ENCODE measurements around the gene HVCN1. TPM values are rescaled to one million over a fixed set of nuclear protein-coding genes. Genes with fewer than 3 reads are reported as not detected.

HVCN1 gene
- polyA plus RNA-seq, 1 experiment, result 3.9 TPM

- TF ChIP-seq, protein P1, sequence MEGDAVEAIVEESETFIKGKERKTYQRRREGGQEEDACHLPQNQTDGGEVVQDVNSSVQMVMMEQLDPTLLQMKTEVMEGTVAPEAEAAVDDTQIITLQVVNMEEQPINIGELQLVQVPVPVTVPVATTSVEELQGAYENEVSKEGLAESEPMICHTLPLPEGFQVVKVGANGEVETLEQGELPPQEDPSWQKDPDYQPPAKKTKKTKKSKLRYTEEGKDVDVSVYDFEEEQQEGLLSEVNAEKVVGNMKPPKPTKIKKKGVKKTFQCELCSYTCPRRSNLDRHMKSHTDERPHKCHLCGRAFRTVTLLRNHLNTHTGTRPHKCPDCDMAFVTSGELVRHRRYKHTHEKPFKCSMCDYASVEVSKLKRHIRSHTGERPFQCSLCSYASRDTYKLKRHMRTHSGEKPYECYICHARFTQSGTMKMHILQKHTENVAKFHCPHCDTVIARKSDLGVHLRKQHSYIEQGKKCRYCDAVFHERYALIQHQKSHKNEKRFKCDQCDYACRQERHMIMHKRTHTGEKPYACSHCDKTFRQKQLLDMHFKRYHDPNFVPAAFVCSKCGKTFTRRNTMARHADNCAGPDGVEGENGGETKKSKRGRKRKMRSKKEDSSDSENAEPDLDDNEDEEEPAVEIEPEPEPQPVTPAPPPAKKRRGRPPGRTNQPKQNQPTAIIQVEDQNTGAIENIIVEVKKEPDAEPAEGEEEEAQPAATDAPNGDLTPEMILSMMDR (IDR thresholded peaks at IDR 0.05; ENCODE audit: insufficient read depth, low read depth, low read length), result no peak
- no peak for DNase-seq (ENCODE audit: low read depth)
- Histone ChIP-seq H3K27me3 (ENCODE audit: control insufficient read depth, insufficient read depth, low read length) (no peaks in the 10 kb centered on the region), H3K4me3 (ENCODE audit: low read depth, low read length) (no peak overlapping the region), H3K36me3 (ENCODE audit: control insufficient read depth, insufficient read depth, low read length) (no peaks in the 10 kb centered on the region; the same call in 1 of the 2 replicates)
- POLR2A ChIA-PET, result no interaction called here
- CTCF ChIA-PET, result no interaction called here
Observed at GRCh38 chr12:110636516-110636915, 52.4 kb downstream of the HVCN1 start.

DNA sequence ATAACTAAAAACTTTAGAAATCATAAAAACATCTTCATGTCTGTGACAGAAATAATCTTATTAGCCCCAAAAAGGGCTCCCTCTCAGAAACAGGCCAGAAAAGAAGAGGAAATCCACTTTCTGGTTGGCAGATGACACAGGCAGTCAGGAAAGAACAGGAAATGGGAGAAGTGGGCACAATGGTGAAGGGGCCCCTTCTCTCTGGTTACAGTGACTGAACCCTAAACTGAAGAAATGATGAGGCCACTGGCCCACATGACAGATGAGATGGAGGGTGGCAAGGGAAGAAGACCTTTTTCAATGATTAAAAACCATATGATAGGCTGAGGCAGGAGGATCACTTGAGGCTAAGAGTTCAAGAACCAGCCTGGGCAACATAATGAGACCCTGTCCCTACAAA is 53.9 kb downstream of the HVCN1 start:
- POLR2A ChIA-PET, result no interaction called here
- Histone ChIP-seq H3K36me3 (ENCODE audit: control insufficient read depth, insufficient read depth, low read length) (no peaks in the 10 kb centered on the region; the same call in 1 of the 2 replicates), H3K27me3 (ENCODE audit: control insufficient read depth, insufficient read depth, low read length) (no peaks in the 10 kb centered on the region), H3K4me3 (ENCODE audit: low read depth, low read length) (no peak overlapping the region)
- no peak for DNase-seq (ENCODE audit: low read depth)
- CTCF ChIA-PET, result interaction anchor here (1.0 kb wide), 1 partner anchor 17 kb away, joined by 4 read pairs; no protein-coding TSS in a partner anchor
- TF ChIP-seq, protein P1 (IDR thresholded peaks at IDR 0.05; ENCODE audit: insufficient read depth, low read depth, low read length), result no peak

- TF ChIP-seq, protein P1 (IDR thresholded peaks at IDR 0.05; ENCODE audit: insufficient read depth, low read depth, low read length), result no peak
- no peak overlapping the region for H3K4me3 ChIP-seq (ENCODE audit: low read depth, low read length)
- POLR2A ChIA-PET, result no interaction called here
- CTCF ChIA-PET, result interaction anchor here (1.0 to 1.5 kb wide), 3 partner anchors 14 to 177 kb away, joined by 3 to 5 read pairs (median 4); partner anchors contain the start of gene TCTN1
- peaks cover 2% of the 10 kb centered on the region; the same call in 1 of the 2 replicates for H3K36me3 ChIP-seq (ENCODE audit: control insufficient read depth, insufficient read depth, low read length)
- no peaks in the 10 kb centered on the region for H3K27me3 ChIP-seq (ENCODE audit: control insufficient read depth, insufficient read depth, low read length)
- DNase-seq (ENCODE audit: low read depth), result no peak
Observed at GRCh38 chr12:110627500-110628195, 61.3 kb downstream of the HVCN1 start.

DNA sequence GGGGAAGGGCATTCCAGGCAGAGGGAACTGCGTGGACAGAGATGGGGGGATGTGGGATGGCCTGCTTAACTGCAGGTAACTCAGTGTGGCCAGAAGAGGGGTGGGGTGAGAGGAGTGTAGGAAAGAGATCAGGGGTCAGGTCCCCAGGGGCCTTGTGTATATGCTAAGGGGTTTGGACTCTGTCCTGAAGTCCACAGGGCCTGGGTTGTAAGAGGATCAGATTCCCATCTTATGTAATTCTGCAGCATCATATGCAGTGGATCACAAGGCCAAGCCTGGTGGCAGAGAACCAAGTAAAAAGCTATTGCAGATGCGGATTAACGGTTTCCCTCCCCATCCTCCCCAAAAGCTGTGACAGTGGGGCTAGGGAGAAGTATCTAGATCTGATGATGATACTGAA is 66.3 kb downstream of the HVCN1 start:
- TF ChIP-seq, protein P1 (IDR thresholded peaks at IDR 0.05; ENCODE audit: insufficient read depth, low read depth, low read length), result no peak
- Histone ChIP-seq H3K27me3 (ENCODE audit: control insufficient read depth, insufficient read depth, low read length) (no peaks in the 10 kb centered on the region), H3K36me3 (ENCODE audit: control insufficient read depth, insufficient read depth, low read length) (no peaks in the 10 kb centered on the region), H3K4me3 (ENCODE audit: low read depth, low read length) (no peak overlapping the region)
- ChIA-PET CTCF (no interaction called here), POLR2A (no interaction called here)
- no peak for DNase-seq (ENCODE audit: low read depth)

- TF ChIP-seq, protein P1 (IDR thresholded peaks at IDR 0.05; ENCODE audit: insufficient read depth, low read depth, low read length), result no peak
- Histone ChIP-seq H3K27me3 (ENCODE audit: control insufficient read depth, insufficient read depth, low read length) (no peaks in the 10 kb centered on the region), H3K36me3 (ENCODE audit: control insufficient read depth, insufficient read depth, low read length) (no peaks in the 10 kb centered on the region), H3K4me3 (ENCODE audit: low read depth, low read length) (no peak overlapping the region)
- CTCF ChIA-PET, result interaction anchor here (0.8 kb wide), 1 partner anchor 276 kb away, joined by 4 read pairs; no protein-coding TSS in a partner anchor
- POLR2A ChIA-PET, result no interaction called here
- DNase-seq (ENCODE audit: low read depth), result no peak
Observed at GRCh38 chr12:110619534-110619953, 69.4 kb downstream of the HVCN1 start.

All from BJ (cell line).